ENCODE data around the gene MAPKAP1. TPM values are rescaled to one million over a fixed set of nuclear protein-coding genes. Genes with fewer than 3 reads are reported as not detected.
"Not testable (repeated sequence)": the region's sequence is repeated elsewhere in the genome, so short reads cannot be mapped to it uniquely, and the experiment has no call there.

Gene MAPKAP1
- total RNA-seq, 1 donor from 2014 or later: 70.7 TPM

GRCh38 chr9:125696106-125696647 lies 10.8 kb downstream of the MAPKAP1 start:
- Histone ChIP-seq H3K36me3 (no peaks in the 10 kb centered on the region), H3K4me1 (peaks cover 11% of the 10 kb centered on the region), H3K27ac (no peak overlapping the region), H3K27me3 (no peaks in the 10 kb centered on the region), H3K4me3 (no peak overlapping the region), H3K9me3 (no peaks in the 10 kb centered on the region)
- no peak for DNase-seq (ENCODE audit: extremely low spot score in 2 of 2)
- intact Hi-C loops (cut with DNase I): no loop called here
- TF ChIP-seq POLR2A (IDR thresholded peaks at IDR 0.05): no peak
- no peak for TF ChIP-seq CTCF (IDR thresholded peaks at IDR 0.05)
- no peak for TF ChIP-seq POLR2AphosphoS5 (IDR thresholded peaks at IDR 0.05; ENCODE audit: insufficient read depth in 1 of 2, low read depth in 1 of 2)

- intact Hi-C loops (cut with DNase I); H3K27me3 ChIP-seq; DNase-seq (ENCODE audit: extremely low spot score in 2 of 2); H3K4me1 ChIP-seq; H3K36me3 ChIP-seq; H3K4me3 ChIP-seq; H3K27ac ChIP-seq; H3K9me3 ChIP-seq: not testable (repeated sequence)
Measured at GRCh38 chr9:125695548-125695947, 11.5 kb downstream of the MAPKAP1 start.

GRCh38 chr9:125694478-125694877 lies 12.5 kb downstream of the MAPKAP1 start:
- Histone ChIP-seq H3K36me3 (no peaks in the 10 kb centered on the region), H3K4me3 (no peak overlapping the region), H3K9me3 (no peaks in the 10 kb centered on the region), H3K4me1 (peaks cover 4% of the 10 kb centered on the region), H3K27ac (no peak overlapping the region), H3K27me3 (no peaks in the 10 kb centered on the region)
- no peak for DNase-seq (ENCODE audit: extremely low spot score in 2 of 2)
- no peak for TF ChIP-seq POLR2A (IDR thresholded peaks at IDR 0.05)
- no peak for TF ChIP-seq CTCF (IDR thresholded peaks at IDR 0.05)
- TF ChIP-seq POLR2AphosphoS5 (IDR thresholded peaks at IDR 0.05; ENCODE audit: insufficient read depth in 1 of 2, low read depth in 1 of 2): no peak
- intact Hi-C loops (cut with DNase I): no loop called here

GRCh38 chr9:125693492-125693891 lies 13.5 kb downstream of the MAPKAP1 start:
- intact Hi-C loops (cut with DNase I); DNase-seq (ENCODE audit: extremely low spot score in 2 of 2); H3K4me3 ChIP-seq: not testable (repeated sequence)

GRCh38 chr9:125691869-125692268 lies 15.1 kb downstream of the MAPKAP1 start:
- no peaks in the 10 kb centered on the region for H3K9me3 ChIP-seq
- no peak for TF ChIP-seq CTCF (IDR thresholded peaks at IDR 0.05)
- TF ChIP-seq POLR2A (IDR thresholded peaks at IDR 0.05): no peak
- no peak for TF ChIP-seq POLR2AphosphoS5 (IDR thresholded peaks at IDR 0.05; ENCODE audit: insufficient read depth in 1 of 2, low read depth in 1 of 2)
- no peaks in the 10 kb centered on the region for H3K27me3 ChIP-seq
- H3K4me1 ChIP-seq: peaks cover 4% of the 10 kb centered on the region
- no peak overlapping the region for H3K27ac ChIP-seq
- no peak for DNase-seq (ENCODE audit: extremely low spot score in 2 of 2)
- intact Hi-C loops (cut with DNase I): no loop called here
- H3K36me3 ChIP-seq: no peaks in the 10 kb centered on the region
- no peak overlapping the region for H3K4me3 ChIP-seq

More at GRCh38 chr9:125693492-125693891, 13.5 kb downstream of the MAPKAP1 start:
- not testable (repeated sequence) for H3K4me1 ChIP-seq, H3K27ac ChIP-seq, H3K36me3 ChIP-seq, H3K27me3 ChIP-seq, H3K9me3 ChIP-seq

GRCh38 chr9:125690679-125691078 lies 16.3 kb downstream of the MAPKAP1 start:
- no peak overlapping the region for H3K27ac ChIP-seq
- intact Hi-C loops (cut with DNase I): no loop called here
- H3K4me1 ChIP-seq: peaks cover under 1% of the 10 kb centered on the region
- no peaks in the 10 kb centered on the region for H3K27me3 ChIP-seq
- no peak for TF ChIP-seq POLR2AphosphoS5 (IDR thresholded peaks at IDR 0.05; ENCODE audit: insufficient read depth in 1 of 2, low read depth in 1 of 2)
- TF ChIP-seq CTCF (IDR thresholded peaks at IDR 0.05): no peak
- TF ChIP-seq POLR2A (IDR thresholded peaks at IDR 0.05): no peak
- no peak for DNase-seq (ENCODE audit: extremely low spot score in 2 of 2)
- H3K4me3 ChIP-seq: no peak overlapping the region
- no peaks in the 10 kb centered on the region for H3K36me3 ChIP-seq
- no peaks in the 10 kb centered on the region for H3K9me3 ChIP-seq

All from vagina (tissue), 2 donors.